Adipose tissue (tissue), 3 donors: Measurements from ENCODE around the gene EDNRB. TPM values are rescaled to one million over a fixed set of nuclear protein-coding genes. Genes with fewer than 3 reads are reported as not detected.
"Not testable (repeated sequence)": the region's sequence is repeated elsewhere in the genome, so short reads cannot be mapped to it uniquely, and the experiment has no call there.

Experiments
- H3K27ac ChIP-seq: one replicate; pipeline ENCODE4 v1.5.1; 2013; ENCODE audit warnings: low read depth, low read length
- whole genome bisulfite sequencing, 3 donors: extraction: QIAGEN DNeasy Blood & Tissue Kit; methylation state at CpG; one replicate each; pipeline ENCODE4 v1.1.7; 2013; 5-methylcytosine and 5-hydroxymethylcytosine counted together
- polyA plus RNA-seq, 3 donors: library from polyadenylated mRNA; stranded (reverse); fragments of 200-250 nt; gene quantifications; one replicate each; pipeline ENCODE4 v1.2.3, GENCODE V29; 2013
- donor health status: healthy with polysubstance abuse.
- donor health status: Bipolar disorder and iron deficiency.
- donor health status: healthy.

The EDNRB gene
- polyA plus RNA-seq, result 10 to 100 TPM in 2 of 3 donors, 1 to 10 TPM in 1; 9.1 to 82.1 (median 37.5) TPM

GRCh38 chr13:77918391-77919245, at the start of gene EDNRB:
Gene EDNRB (minus strand): TSS chr13:77918831. CDS start chr13:77918573, 258 bp downstream.
- 2 to 3% (median 3%) methylated on average over 59 to 60 of the region's 60 CpGs for WGBS, 3 donors
- no peak within 1 kb of the TSS for H3K27ac ChIP-seq

- 64 to 74% (median 71%) methylated on average over 2 of the region's 2 CpGs for WGBS, 3 donors
Measured at GRCh38 chr13:77966671-77967070, 48.0 kb upstream of the EDNRB start.

GRCh38 chr13:77952737-77953136, 34.1 kb upstream of the EDNRB start:
- WGBS, 3 donors, result 54 to 93% (median 83%) methylated on average over 1 of the region's 1 CpG

More at GRCh38 chr13:77966671-77967070, 48.0 kb upstream of the EDNRB start:
- no peak overlapping the region for H3K27ac ChIP-seq

GRCh38 chr13:77952276-77952675, 33.6 kb upstream of the EDNRB start:
- H3K27ac ChIP-seq, result no peak overlapping the region

More at GRCh38 chr13:77952737-77953136, 34.1 kb upstream of the EDNRB start:
- H3K27ac ChIP-seq, result no peak overlapping the region

GRCh38 chr13:77946522-77946921, 27.9 kb upstream of the EDNRB start:
- 24 to 41% (median 38%) methylated on average over 1 of the region's 1 CpG for WGBS, 3 donors
- H3K27ac ChIP-seq, result no peak overlapping the region

- H3K27ac ChIP-seq, result not testable (repeated sequence)
- WGBS, 3 donors, result 89 to 93% (median 91%) methylated on average over 7 of the region's 7 CpGs
Measured at GRCh38 chr13:77935063-77935462, 16.4 kb upstream of the EDNRB start.

- no peak overlapping the region for H3K27ac ChIP-seq
Measured at GRCh38 chr13:77930430-77930829, 11.8 kb upstream of the EDNRB start.

GRCh38 chr13:77928909-77929308, 10.3 kb upstream of the EDNRB start:
- WGBS, 3 donors, result 10 to 21% (median 18%) methylated on average over 2 of the region's 2 CpGs
- no peak overlapping the region for H3K27ac ChIP-seq

- WGBS, 3 donors, result 87 to 96% (median 94%) methylated on average over 14 of the region's 14 CpGs
- no peak overlapping the region for H3K27ac ChIP-seq
Measured at GRCh38 chr13:77925616-77926015, 7.0 kb upstream of the EDNRB start.

- no peak overlapping the region for H3K27ac ChIP-seq
- WGBS, 3 donors, result 24 to 32% (median 26%) methylated on average over 8 of the region's 8 CpGs
Measured at GRCh38 chr13:77919921-77920294, 1.3 kb upstream of the EDNRB start.

- WGBS, 3 donors, result 1 to 2% (median 1%) methylated on average over 29 of the region's 29 CpGs
- no peak overlapping the region for H3K27ac ChIP-seq
Measured at GRCh38 chr13:77919246-77919920, 752 bp upstream of the EDNRB start.

GRCh38 chr13:77916488-77916887, 2.1 kb downstream of the EDNRB start:
- no peak overlapping the region for H3K27ac ChIP-seq

GRCh38 chr13:77915686-77916085, 2.9 kb downstream of the EDNRB start:
- no peak overlapping the region for H3K27ac ChIP-seq
- 69 to 81% (median 80%) methylated on average over 1 of the region's 1 CpG for WGBS, 3 donors

More at GRCh38 chr13:77916488-77916887, 2.1 kb downstream of the EDNRB start:
- 47 to 74% (median 71%) methylated on average over 4 of the region's 4 CpGs for WGBS, 3 donors

GRCh38 chr13:77913003-77913402, 5.6 kb downstream of the EDNRB start:
- no peak overlapping the region for H3K27ac ChIP-seq
- WGBS, 3 donors, result 22 to 81% (median 61%) methylated on average over 3 of the region's 3 CpGs

- WGBS, 3 donors, result 39 to 92% (median 83%) methylated on average over 1 of the region's 1 CpG
- H3K27ac ChIP-seq, result no peak overlapping the region
Measured at GRCh38 chr13:77911751-77912150, 6.9 kb downstream of the EDNRB start.

- 73 to 82% (median 82%) methylated on average over 3 of the region's 3 CpGs for WGBS, 3 donors
- H3K27ac ChIP-seq, result no peak overlapping the region
Measured at GRCh38 chr13:77909827-77910226, 8.8 kb downstream of the EDNRB start.

GRCh38 chr13:77908531-77908930, 10.1 kb downstream of the EDNRB start:
- WGBS, 3 donors, result 67 to 97% (median 96%) methylated on average over 2 of the region's 2 CpGs
- no peak overlapping the region for H3K27ac ChIP-seq

- 66 to 75% (median 72%) methylated on average over 5 of the region's 5 CpGs for WGBS, 3 donors
- no peak overlapping the region for H3K27ac ChIP-seq
Measured at GRCh38 chr13:77907666-77908341, 10.8 kb downstream of the EDNRB start.

GRCh38 chr13:77904031-77904430, 14.6 kb downstream of the EDNRB start:
- H3K27ac ChIP-seq, result no peak overlapping the region
- WGBS, 3 donors, result 88 to 97% (median 96%) methylated on average over 4 of the region's 4 CpGs
